HG03280 (cell line): ENCODE data around the gene TMEM222.
"Not testable (repeated sequence)": the region's sequence is repeated elsewhere in the genome, so short reads cannot be mapped to it uniquely, and the experiment has no call there.

ENCODE experiments used
- ATAC-seq: cut with Tn5 transposase; IDR thresholded peaks from one replicate; pipeline ENCODE4 v1.9.1; 2021; ENCODE audit warnings: mild to moderate bottlenecking, moderate library complexity; ENCODE audit not compliant: unreplicated experiment

Gene TMEM222

GRCh38 chr1:27377760-27378495 lies 56.0 kb downstream of the TMEM222 start:
- ATAC-seq: no peak

DNA sequence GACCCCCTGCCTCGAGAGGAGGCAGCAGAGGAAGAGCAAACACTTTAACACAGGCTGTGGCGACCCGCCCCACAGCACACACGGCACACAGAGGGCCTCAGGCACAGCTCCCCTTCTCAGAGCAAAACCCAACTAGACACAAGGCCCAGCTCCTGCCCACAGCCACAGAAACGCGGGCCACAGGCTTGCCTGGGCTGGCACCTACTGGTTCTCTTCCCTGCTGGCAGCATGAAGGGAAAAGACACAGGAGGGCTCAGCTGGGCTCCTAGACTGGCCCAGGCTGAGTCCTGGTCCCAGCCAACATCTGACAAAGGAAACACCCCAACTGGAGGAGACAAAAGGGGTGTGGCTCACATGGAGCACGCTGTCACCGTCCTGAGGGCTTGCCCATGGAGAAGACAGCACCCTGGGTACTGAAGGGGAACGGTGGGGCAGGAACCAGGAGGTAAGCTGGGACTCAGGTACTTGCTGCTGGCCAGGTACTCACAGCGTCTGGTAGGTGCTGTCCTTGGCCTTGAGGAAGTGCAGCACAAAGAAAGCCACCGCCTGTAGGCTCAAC lies 57.7 kb downstream of the TMEM222 start:
- ATAC-seq: no peak

GRCh38 chr1:27380224-27380623 lies 58.3 kb downstream of the TMEM222 start:
- no peak for ATAC-seq

DNA sequence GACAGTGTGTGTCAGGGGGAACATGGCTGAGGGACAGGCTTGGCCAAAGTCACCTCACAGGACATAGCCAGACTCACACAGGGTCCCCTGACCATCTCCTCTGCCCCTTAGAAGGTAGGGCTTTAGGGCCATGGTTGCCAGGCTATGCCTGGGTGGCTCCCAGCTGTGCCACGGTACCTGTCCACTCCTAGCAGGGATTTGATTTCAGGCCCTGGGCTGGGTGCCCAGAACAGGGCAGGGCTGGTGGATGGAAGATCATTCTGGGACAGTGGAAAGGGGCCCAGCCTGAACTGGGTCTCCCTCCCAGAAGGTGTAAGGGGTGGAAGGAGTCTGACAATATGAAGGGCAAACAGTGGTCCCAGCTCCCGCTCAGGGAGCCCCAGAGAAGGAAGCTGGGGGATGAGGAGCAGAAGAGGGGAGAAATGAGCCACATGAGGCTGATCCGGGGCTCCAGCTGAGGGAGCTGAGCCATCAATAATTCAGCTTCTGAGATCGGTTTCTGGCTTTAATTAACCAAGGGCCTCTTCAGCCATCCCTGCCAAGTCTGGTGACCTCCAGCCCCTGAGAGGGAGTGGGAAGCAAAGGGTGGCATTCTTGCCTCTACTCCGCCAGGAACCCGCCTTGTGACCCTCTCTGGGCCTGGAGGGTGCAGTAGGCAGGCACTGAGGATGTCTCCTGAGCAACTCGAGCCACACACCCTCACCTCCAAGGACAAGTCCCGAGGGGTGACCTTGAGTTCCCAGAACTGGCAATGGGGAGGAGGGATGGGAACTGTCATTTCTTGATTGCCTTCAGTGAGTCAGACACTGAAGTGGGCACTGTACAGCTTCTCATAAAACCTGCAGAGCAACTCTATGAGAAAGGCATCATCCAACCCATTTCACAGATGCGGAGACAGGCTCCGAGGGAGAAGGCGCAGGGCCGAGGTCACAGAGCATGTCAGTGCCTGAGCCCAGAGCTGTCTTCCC lies 59.1 kb downstream of the TMEM222 start:
- ATAC-seq: no peak

DNA sequence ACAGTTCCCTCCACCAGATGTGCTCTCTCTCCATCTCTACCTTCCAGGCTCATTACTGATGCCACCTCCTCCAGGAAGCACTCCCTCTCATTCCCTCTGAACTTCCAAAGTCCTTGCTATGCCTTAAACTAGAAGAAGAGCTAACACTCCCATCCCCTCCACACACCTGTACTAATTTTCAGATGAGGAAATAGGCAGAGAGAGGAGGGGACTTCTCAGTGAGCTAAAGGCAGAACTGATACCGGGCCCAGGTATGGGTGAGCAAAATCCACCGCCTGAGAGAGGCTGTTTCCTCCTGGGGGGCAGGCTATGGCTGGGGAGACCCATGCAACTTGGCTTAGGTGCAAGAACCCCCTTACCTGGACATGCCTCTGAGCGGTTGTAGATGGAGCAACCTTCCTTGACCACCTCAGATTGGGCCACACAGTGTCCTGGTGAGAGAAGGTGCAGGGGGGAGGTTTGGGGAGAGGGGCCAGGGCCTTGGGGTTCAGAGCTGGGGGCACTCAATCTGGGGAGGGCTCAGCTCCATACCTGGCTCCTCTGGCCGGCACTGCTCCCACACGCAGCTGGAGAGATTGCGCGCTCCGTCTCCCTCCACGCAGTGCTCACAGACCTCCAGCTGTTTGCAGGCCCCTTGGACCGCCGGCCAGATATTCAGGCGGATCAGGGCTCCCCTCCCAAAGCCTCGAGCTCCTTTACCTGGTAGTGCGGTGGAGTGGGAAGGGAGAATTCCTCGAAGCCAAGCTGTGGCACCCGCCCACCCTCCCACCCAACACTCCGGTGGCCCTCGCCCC lies 60.2 kb downstream of the TMEM222 start:
- ATAC-seq: no peak

DNA sequence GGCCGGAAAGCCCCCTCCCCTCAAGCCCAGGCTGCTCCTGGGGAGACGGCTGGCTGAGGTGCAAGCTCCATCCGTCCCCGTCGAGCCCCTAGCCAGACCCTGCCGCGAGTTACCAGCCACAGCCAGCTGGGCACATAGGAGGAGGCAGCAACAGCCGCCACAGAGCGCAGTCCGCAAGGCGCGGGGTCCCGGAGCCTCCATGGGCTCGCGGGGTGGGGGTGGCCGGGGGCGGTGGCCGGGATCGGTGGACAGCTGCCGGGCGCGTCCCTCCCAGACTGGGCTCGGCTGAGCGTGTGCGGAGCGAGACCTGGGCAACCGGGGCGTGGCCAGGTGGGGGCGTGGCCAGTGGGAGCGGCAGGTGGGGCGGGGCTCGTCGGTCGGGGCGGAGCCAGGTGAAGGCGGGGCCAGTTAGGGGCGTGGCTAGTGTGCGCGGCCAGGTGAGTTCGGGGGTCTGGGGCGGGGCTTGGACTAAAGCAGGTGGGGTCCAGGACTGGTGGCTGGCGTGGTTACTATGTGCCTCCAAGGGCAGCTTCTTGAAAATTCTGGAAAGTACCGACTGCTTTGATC lies 61.2 kb downstream of the TMEM222 start, which contains the start of gene CD164L2:
Gene CD164L2, minus strand, starts transcription at position 295 of the 567 bp plus-strand sequence. Its CDS starts 94 bp downstream, at position 201.
- ATAC-seq: no peak

GRCh38 chr1:27383661-27384060 lies 61.7 kb downstream of the TMEM222 start:
- ATAC-seq: no peak

DNA sequence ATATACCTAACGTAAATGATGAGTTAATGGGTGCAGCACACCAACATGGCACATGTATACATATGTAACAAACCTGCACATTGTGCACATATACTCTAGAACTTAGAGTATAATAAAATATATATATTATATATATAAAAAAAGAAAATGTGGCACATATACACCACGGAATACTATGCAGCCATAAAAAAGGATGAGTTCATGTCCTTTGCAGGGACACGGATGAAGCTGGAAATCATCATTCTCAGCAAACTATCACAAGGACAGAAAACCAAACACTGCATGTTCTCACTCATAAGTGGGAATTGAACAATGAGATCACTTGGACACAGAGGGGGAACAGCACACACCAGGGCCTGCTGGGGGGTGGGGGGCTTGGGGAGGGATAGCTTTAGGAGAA lies 62.8 kb downstream of the TMEM222 start:
- ATAC-seq: not testable (repeated sequence)
